ENCODE measurements around the gene CAMTA1. TPM values are rescaled to one million over a fixed set of nuclear protein-coding genes. Genes with fewer than 3 reads are reported as not detected.

CAMTA1 gene
- total RNA-seq, 6 donors from 2014 or later: 38.8 to 74.0 (median 46.1) TPM

DNA sequence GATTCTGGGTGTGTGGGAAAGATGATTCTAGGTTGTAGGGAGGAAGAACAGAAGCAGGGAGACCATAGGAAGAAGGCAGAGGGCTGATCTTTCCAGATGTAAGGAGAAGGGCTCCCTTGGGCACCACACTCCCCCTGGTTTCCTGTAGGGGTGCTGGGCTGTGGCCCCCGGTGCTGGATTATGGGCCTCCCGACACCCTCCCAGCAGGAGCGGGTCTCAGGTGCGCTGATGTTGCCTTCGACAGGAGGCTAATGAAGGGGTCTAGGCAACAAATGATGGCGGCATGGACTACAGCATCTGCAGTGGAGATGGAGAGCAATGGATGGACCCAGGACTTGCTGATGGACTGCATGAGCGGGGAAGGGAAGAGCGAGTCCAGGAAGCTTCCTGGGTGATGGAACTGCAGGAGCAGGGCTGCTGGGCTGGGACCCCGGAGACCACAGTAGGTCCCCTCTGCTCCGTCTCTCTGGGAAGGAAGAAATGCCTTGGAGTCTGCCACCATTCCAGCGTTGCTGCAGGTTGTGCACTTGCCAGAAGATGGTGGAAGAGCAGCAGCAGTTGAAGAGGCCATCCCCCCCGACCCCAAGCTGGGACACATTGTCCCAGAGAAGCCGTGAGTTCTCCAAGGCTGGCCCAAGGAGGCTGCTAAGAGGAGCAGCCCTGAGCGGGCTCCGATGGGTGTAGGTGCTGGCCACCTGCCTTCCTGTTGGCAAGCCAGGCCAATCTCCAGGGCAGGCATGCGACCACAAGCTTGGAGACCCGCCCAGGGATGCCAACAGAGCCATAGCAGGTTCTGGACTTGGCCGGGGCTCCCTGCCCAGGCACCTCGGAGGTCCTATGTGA lies 890.4 kb downstream of the CAMTA1 start:
- WGBS, 2 donors: 85 to 96% methylated on average over 11 to 18 of the region's 19 CpGs
- Histone ChIP-seq H3K27me3 (no peaks in the 10 kb centered on the region), H3K9me3 (no peaks in the 10 kb centered on the region), H3K4me1 (peaks cover 7 to 20% (median 12%) of the 10 kb centered on the region in 4 donors), H3K4me3 (no peak overlapping the region), H3K36me3 (no peaks in the 10 kb centered on the region), H3K27ac (no peak overlapping the region)
- TF ChIP-seq, protein P1, sequence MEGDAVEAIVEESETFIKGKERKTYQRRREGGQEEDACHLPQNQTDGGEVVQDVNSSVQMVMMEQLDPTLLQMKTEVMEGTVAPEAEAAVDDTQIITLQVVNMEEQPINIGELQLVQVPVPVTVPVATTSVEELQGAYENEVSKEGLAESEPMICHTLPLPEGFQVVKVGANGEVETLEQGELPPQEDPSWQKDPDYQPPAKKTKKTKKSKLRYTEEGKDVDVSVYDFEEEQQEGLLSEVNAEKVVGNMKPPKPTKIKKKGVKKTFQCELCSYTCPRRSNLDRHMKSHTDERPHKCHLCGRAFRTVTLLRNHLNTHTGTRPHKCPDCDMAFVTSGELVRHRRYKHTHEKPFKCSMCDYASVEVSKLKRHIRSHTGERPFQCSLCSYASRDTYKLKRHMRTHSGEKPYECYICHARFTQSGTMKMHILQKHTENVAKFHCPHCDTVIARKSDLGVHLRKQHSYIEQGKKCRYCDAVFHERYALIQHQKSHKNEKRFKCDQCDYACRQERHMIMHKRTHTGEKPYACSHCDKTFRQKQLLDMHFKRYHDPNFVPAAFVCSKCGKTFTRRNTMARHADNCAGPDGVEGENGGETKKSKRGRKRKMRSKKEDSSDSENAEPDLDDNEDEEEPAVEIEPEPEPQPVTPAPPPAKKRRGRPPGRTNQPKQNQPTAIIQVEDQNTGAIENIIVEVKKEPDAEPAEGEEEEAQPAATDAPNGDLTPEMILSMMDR (IDR thresholded peaks at IDR 0.05): no peak
- TF ChIP-seq POLR2AphosphoS5 (IDR thresholded peaks at IDR 0.05) (no peak), POLR2A (IDR thresholded peaks at IDR 0.05) (no peak), EP300 (IDR thresholded peaks at IDR 0.05) (no peak)
- ATAC-seq (ENCODE audit: low FRiP score in 2 of 2) (no peak), DNase-seq (no peak)

DNA sequence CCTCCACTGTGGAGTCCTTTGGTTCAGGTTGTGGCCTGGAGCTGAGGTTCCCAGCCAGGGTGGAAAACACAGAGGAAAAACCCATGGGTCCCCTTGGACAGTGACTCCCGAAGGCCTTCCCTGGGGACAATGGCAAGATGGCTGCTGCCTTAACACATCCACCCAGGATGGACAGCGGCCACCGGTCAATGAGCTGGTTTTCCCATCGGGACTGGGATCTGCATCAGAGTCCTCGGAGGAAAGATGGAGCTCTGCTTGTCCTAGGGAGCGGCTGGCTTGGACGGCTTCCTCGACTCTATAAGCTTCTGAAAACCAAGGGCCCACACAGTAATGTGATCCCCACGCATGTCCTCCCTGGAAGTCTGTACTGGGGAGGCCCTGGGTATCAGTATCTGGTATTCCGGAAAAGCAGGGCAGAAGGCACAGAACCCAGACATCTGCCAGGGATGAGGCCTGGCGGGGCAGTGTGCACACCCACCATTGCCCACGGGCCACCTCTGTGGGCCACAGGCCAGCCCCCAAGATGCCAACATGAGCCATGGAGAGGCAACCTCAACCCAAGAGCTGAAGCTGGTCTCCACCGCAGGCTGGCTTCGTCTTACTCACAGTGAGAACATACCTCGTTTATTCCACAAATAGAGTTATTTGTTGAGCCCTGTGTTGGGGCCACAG lies 891.2 kb downstream of the CAMTA1 start:
- peaks cover 12 to 25% (median 18%) of the 10 kb centered on the region in 4 donors for H3K4me1 ChIP-seq
- DNase-seq (no peak), ATAC-seq (ENCODE audit: low FRiP score in 2 of 2) (no peak)
- H3K27ac ChIP-seq: no peak overlapping the region
- H3K27me3 ChIP-seq: no peaks in the 10 kb centered on the region
- H3K4me3 ChIP-seq: no peak overlapping the region
- no peaks in the 10 kb centered on the region for H3K9me3 ChIP-seq
- TF ChIP-seq POLR2A (IDR thresholded peaks at IDR 0.05): no peak
- TF ChIP-seq POLR2AphosphoS5 (IDR thresholded peaks at IDR 0.05): no peak
- TF ChIP-seq, protein P1 (IDR thresholded peaks at IDR 0.05): no peak
- TF ChIP-seq EP300 (IDR thresholded peaks at IDR 0.05): no peak
- H3K36me3 ChIP-seq: no peaks in the 10 kb centered on the region
- 91 to 92% methylated on average over 8 to 15 of the region's 15 CpGs for WGBS, 2 donors

DNA sequence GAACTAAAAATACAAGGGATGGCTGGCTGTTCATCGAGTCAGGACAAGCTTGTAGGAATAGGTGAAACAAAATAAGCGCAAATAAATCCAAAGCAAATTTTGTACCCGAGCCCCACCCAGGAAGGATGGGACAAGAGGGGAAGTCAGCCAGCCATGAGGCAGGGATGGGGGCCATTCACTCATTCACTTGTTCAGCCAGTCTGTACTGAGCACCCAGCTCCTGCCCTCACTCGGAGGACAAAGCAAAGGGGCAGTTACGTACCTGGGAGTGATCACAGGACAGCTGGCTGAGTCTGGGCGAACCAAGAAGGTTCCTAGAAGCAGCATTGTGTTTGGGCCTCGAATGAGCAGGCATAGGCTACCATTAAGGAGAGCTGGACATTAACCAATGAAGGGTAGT lies 891.9 kb downstream of the CAMTA1 start:
- Histone ChIP-seq H3K27ac (no peak overlapping the region), H3K27me3 (no peaks in the 10 kb centered on the region), H3K4me1 (peaks cover 12 to 25% (median 18%) of the 10 kb centered on the region in 4 donors), H3K36me3 (no peaks in the 10 kb centered on the region), H3K9me3 (no peaks in the 10 kb centered on the region), H3K4me3 (no peak overlapping the region)
- no peak for ATAC-seq (ENCODE audit: low FRiP score in 2 of 2)
- no peak for TF ChIP-seq EP300 (IDR thresholded peaks at IDR 0.05)
- TF ChIP-seq, protein P1 (IDR thresholded peaks at IDR 0.05): no peak
- WGBS, 2 donors: 77 to 96% methylated on average over 7 of the region's 7 CpGs
- no peak for DNase-seq

DNA sequence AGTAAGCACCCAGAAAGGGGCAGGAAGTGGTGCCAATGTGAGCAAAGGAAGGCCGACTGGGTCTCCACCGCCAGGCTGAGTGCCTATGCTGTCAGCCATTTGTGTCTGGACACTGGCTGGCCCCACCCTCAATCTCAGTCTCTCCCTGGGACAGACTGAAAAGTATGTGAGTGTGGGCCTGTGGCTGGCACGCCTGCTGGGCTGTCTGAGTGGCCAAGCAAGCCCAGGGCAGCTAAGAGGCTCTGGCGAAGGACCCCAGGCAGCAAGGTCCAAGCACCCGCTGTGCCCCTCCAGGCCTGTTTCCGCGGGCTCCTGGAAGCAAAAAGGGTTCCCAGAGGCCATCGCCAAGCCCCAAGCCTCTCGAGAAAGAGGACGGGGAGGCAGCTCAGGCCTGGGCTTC lies 892.6 kb downstream of the CAMTA1 start:
- DNase-seq: no peak
- no peak overlapping the region for H3K27ac ChIP-seq
- H3K9me3 ChIP-seq: no peaks in the 10 kb centered on the region
- H3K36me3 ChIP-seq: no peaks in the 10 kb centered on the region
- no peak overlapping the region for H3K4me3 ChIP-seq
- no peaks in the 10 kb centered on the region for H3K27me3 ChIP-seq
- peaks cover 12 to 25% (median 18%) of the 10 kb centered on the region in 4 donors for H3K4me1 ChIP-seq
- no peak for ATAC-seq (ENCODE audit: low FRiP score in 2 of 2)
- WGBS, 2 donors: 85 to 89% methylated on average over 4 to 10 of the region's 10 CpGs
- TF ChIP-seq, protein P1 (IDR thresholded peaks at IDR 0.05): no peak
- no peak for TF ChIP-seq POLR2AphosphoS5 (IDR thresholded peaks at IDR 0.05)
- no peak for TF ChIP-seq EP300 (IDR thresholded peaks at IDR 0.05)
- no peak for TF ChIP-seq POLR2A (IDR thresholded peaks at IDR 0.05)

Data from upper lobe of left lung (tissue), 6 donors.